GM12874 (cell line): Measurements from ENCODE around the gene ERFL.

ENCODE experiments used
- TF ChIP-seq, protein P1 (sequence below): IDR thresholded peaks from 2 replicates; pipeline ENCODE4 v1.5.1; 2011; ENCODE audit warnings: low read depth, mild to moderate bottlenecking, control low read depth, low read length, moderate library complexity; ENCODE audit not compliant: insufficient read depth

The ERFL gene

DNA sequence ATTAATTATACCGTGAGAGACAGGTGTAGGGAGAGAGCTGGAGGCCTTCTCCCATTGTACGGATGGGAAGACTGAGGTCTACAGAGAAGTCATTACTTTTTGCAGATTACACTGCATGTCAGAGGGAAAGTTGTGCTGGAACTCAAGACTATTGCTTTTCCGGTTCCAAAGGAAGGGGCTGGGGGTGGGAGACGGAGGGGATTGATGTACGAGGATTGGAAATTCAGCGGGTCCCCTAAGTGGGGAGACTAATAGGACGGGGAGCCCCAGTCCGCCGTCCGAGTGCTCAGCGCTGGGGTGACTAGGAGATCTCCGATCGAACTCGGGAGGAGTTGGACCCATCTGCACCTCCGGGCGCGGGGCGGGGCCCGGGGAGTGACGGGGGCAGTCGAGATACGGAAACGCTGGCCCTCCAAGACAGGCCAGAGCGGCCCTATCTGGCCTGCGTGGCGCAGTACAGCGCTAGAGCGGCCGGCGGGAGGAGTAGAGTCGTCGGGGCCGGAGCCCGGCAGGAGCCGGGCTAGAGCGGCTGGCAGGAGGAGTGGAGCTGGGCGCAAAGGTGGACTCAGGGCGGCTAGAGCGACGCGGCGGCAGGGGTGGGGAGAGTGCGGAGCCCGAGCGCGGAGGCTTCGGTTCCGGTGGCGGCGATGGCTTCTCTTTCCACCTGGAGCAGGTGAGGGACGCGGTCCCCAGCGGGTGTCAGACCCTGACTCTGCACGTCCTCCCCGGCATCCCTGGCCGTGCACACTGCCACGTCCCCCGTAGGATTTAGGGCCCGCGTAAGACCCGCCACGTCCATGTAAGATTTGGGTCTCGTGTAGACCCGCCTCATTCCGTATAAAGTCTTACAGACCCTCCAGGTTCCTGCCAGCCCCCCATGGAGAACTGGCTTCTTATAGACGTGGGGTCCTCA is 44.2 kb downstream of the ERFL start:
- TF ChIP-seq, protein P1, sequence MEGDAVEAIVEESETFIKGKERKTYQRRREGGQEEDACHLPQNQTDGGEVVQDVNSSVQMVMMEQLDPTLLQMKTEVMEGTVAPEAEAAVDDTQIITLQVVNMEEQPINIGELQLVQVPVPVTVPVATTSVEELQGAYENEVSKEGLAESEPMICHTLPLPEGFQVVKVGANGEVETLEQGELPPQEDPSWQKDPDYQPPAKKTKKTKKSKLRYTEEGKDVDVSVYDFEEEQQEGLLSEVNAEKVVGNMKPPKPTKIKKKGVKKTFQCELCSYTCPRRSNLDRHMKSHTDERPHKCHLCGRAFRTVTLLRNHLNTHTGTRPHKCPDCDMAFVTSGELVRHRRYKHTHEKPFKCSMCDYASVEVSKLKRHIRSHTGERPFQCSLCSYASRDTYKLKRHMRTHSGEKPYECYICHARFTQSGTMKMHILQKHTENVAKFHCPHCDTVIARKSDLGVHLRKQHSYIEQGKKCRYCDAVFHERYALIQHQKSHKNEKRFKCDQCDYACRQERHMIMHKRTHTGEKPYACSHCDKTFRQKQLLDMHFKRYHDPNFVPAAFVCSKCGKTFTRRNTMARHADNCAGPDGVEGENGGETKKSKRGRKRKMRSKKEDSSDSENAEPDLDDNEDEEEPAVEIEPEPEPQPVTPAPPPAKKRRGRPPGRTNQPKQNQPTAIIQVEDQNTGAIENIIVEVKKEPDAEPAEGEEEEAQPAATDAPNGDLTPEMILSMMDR, result 0 out of 2 replicates have a peak, but pooled peaks have one; percentile 12

DNA sequence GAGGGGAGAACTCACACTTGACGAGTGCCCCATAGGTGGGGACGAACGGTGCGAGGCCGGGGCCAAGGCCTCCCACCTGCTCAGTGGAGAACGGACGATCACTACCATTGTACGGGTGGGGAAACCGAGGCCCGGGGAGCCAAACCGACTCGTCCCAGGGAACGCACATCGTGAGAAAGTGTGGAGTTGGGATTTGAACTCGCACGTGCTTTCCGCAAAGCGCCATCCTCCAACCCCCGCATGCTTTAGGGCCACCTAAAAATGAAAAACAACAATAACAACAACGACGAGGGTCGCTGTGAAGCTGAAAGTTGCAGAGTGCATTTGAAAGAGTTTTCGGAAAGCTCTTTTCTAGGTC is 44.8 kb downstream of the ERFL start:
- TF ChIP-seq, protein P1, result no peak

DNA sequence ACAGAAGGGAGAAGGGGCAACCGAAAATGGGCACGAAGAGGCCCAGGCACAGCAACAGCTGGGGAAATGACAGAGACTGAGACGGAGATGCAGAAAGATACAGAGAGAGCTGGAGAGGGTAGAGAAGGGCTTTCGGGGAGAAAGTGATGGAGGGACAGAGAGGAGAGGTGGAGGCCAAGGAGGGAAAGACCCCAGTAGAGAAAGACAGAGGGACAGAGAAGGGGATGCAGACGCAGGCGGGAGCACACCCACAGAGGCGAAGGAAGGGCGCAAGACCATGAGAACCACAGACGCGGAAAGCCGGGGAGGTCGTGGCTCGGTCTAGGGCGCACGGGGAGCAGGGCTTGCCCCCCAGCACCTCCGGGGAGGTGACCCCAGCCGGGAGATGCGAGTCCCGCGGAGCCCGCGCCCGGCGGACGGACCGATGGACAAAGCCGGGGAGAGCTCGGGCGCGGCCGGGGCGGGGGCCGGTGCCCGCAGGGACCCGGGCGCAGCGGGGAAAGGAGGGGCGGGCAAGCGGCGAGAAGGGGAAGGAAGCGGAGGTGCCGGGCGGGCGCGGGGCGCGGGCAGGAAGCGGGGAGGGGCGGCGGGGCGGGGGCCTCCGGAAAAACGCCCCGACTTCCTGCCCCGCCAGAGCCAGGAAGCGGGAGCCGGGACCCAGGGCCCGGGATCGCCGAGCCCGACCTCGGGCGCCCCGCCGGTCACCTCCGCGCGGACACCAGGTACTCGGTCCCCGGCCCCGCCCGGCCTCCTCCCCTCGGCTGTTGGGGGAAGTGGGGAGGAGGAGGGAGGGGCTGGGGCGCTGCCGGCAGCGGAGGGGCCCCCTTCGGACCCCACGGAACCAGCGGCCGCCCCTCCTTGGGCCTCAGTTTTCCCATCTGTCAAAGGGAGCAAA is 45.4 kb downstream of the ERFL start, which contains the start of gene ARHGEF1:
Gene ARHGEF1, plus strand, starts transcription at position 617 of the 895 bp plus-strand sequence. CDS start 4,899 bp downstream, outside the sequence.
- TF ChIP-seq, protein P1, result no peak

DNA sequence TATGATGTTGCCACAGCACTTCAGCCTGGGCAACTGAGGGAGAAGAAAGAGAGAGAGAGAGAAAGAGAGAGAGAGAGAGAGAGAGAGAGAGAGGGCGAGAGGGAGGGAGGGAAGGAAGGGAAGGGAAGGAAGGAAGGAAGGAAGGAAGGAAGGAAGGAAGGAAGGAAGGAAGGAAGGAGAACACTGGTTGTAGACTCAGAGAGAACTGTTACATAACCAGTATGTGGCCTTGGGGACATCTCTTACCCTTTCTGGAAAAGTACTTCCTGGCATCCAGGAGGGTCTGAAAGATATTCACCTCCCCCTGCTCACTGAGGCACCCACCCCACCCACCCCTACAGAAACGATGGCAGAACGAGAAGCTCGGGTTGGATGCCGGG is 47.9 kb downstream of the ERFL start:
- TF ChIP-seq, protein P1, result no peak

DNA sequence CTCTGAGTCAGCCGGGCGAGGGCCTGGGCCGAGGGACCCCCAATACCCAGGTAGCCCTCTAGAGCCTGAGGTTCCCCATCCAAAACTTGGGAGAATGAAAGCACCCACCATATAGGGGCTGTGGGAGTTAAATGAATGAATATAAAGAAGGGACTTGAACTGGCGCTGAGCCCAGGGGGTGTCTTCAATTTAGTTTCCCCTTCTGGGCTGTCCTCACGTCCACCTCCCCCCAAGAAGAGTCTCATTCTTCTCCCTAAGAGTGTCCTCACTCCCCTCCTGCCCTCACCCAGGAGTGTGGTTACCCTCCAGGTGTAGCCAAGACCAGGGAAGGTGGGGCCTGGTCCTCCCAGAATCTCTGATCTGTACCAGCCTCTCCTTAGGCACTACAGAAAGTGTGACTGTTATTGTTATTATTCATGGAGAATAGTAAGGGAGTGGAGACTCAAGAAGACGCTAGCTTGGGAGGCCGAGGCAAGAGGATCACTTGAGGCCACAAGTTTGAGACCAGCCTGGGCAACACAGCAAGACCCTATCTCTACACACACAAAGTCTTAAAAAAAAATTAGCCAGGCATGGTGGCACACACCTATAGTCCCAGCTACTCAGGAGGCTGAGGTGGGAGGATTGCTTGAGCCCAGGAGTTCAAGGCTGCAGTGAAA is 48.5 kb downstream of the ERFL start:
- TF ChIP-seq, protein P1, result no peak

DNA sequence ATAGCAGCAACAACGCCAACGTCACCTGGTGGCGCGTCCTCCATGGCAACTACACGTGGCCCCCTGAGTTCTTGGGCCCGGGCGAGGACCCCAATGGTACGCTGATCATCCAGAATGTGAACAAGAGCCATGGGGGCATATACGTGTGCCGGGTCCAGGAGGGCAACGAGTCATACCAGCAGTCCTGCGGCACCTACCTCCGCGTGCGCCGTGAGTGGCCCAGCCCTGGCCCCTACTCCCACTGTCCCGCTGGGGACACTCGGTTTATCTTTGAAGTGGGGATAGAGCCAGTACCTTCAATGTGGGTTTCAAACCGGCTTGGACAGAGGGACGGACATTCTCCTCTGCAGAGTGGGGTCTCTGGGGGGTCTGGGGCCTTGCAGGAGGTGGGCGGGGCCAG is 49.2 kb downstream of the ERFL start:
- TF ChIP-seq, protein P1, result no peak
